ENCODE data around the gene OR5AU1.

OR5AU1 gene

DNA sequence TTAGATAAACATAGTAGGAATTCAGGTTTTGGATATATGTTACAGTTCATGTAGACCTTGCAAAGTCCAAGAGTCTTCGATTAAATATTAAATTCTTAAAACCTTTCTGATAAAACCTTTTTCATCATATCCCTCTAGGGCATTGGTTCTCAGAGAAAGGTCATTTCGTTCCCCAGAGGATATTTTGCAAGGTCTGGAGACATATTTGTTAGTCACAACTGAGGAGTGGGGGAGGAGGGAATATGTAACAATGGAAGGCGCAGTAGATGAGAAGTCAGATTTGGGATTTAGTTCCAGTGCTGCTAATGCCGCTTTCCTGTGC is 49.7 kb downstream of the OR5AU1 start:
- no peak for DNase-seq

DNA sequence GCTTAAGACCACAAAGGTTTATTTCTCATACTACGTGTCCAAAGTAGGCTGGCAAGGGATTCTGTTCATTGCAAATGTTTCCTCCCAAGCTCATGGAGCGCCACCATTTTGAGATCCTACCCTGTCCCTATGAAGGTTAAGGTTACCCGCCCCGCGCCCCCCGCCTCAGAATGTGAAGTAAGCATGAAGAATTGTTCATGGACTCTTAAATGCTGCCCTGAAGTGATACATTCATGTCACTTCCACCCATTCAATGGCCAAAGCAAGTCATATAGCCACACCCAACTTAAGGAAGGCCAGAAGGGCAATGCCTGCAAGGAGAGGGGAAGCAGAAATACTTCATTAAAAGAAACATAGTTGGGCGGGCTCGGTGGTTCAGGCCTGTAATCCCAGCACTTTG is 50.8 kb downstream of the OR5AU1 start:
- no peak for DNase-seq

All from NCI-H748 treated with DMSO at 0.1 percent for 48 hours (cell line).